GM23338 (cell line): ENCODE results near the gene PAX4. TPM values are rescaled to one million over a fixed set of nuclear protein-coding genes. Genes with fewer than 3 reads are reported as not detected.

ENCODE experiments used
- ATAC-seq: fragments of 200-7000 bp; cut with Tn5 transposase; 3 replicates; pipeline ENCODE4 v1.9.1; 2020
- DNase-seq: peaks from one replicate; pipeline ENCODE4 v3.0.0-alpha.2; 2015; ENCODE audit warnings: low spot score
- H2AFZ ChIP-seq: fragments of 200-600 bp; sonication (generic); 2 replicates; pipeline ENCODE4 v1.8.0; 2016; ENCODE audit warnings: antibody characterized with exemption, mild to moderate bottlenecking, moderate library complexity
- H3F3A ChIP-seq: fragments of 200-600 bp; sonication (generic); replicated peaks from 2 replicates; pipeline ENCODE4 v1.8.0; 2017; ENCODE audit warnings: antibody characterized with exemption, mixed run types, low read depth
- H3K27ac ChIP-seq: fragments of 200-600 bp; sonication (generic); 2 replicates; pipeline ENCODE4 v1.6.1; 2016; ENCODE audit warnings: low read depth
- H3K27me3 ChIP-seq: fragments of 200-600 bp; sonication (generic); 2 replicates; pipeline ENCODE4 v1.8.0; 2016; ENCODE audit warnings: mild to moderate bottlenecking, mixed run types, moderate library complexity; ENCODE audit not compliant: insufficient read depth
- H3K36me3 ChIP-seq: fragments of 200-600 bp; sonication (generic); 2 replicates; pipeline ENCODE4 v1.8.0; 2016; ENCODE audit warnings: mild to moderate bottlenecking; ENCODE audit not compliant: insufficient read depth
- H3K4me1 ChIP-seq: fragments of 200-600 bp; sonication (generic); 2 replicates; pipeline ENCODE4 v1.8.0; 2016; ENCODE audit warnings: mild to moderate bottlenecking, moderate library complexity; ENCODE audit not compliant: insufficient read depth
- H3K4me2 ChIP-seq: fragments of 200-600 bp; sonication (generic); 2 replicates; pipeline ENCODE4 v1.7.1; 2017; ENCODE audit warnings: mixed run types
- H3K4me3 ChIP-seq: fragments of 200-600 bp; sonication (generic); 2 replicates; pipeline ENCODE4 v1.6.1; 2016; ENCODE audit warnings: mixed run types
- H3K79me2 ChIP-seq: fragments of 200-600 bp; sonication (generic); replicated peaks from 2 replicates; pipeline ENCODE4 v1.8.0; 2017; ENCODE audit warnings: mild to moderate bottlenecking; ENCODE audit not compliant: insufficient read depth
- H3K9me2 ChIP-seq: fragments of 200-600 bp; sonication (generic); 2 replicates; pipeline ENCODE4 v1.8.0; 2017; ENCODE audit not compliant: insufficient read depth
- H4K20me1 ChIP-seq: fragments of 200-600 bp; sonication (generic); replicated peaks from 2 replicates; pipeline ENCODE4 v1.8.0; 2017; ENCODE audit warnings: mild to moderate bottlenecking; ENCODE audit not compliant: insufficient read depth
- H3K27ac Mint-ChIP-seq: 2 replicates; pipeline ENCODE4 v1.8.0; 2020; ENCODE audit warnings: inconsistent platforms, mild to moderate bottlenecking, moderate library complexity, mixed read lengths
- H3K27me3 Mint-ChIP-seq: 3 replicates; pipeline ENCODE4 v1.8.0; 2022; ENCODE audit warnings: low read depth, mild to moderate bottlenecking, moderate library complexity, mixed read lengths, inconsistent platforms; ENCODE audit not compliant: insufficient read depth, poor library complexity
- H3K36me3 Mint-ChIP-seq: 3 replicates; pipeline ENCODE4 v1.8.0; 2021; ENCODE audit warnings: low read depth, mild to moderate bottlenecking, inconsistent platforms, moderate library complexity, mixed read lengths
- H3K4me1 Mint-ChIP-seq: 3 replicates; pipeline ENCODE4 v1.8.0; 2020; ENCODE audit warnings: mild to moderate bottlenecking, inconsistent platforms, mixed read lengths
- H3K4me3 Mint-ChIP-seq: 3 replicates; pipeline ENCODE4 v1.8.0; 2021; ENCODE audit warnings: moderate library complexity, mild to moderate bottlenecking, inconsistent platforms, mixed read lengths
- H3K9me3 Mint-ChIP-seq: 3 replicates; pipeline ENCODE4 v1.8.0; 2020; ENCODE audit warnings: moderate library complexity, mild to moderate bottlenecking, inconsistent platforms, mixed read lengths
- EZH2 ChIP-seq: fragments of 200-600 bp; sonication (generic); IDR thresholded peaks from one replicate; pipeline ENCODE4 v1.8.0; 2017; ENCODE audit warnings: antibody characterized with exemption, mild to moderate bottlenecking, low read depth; ENCODE audit not compliant: unreplicated experiment
- polyA plus RNA-seq: library from polyadenylated mRNA; unstranded; fragments of >200 nt; fragmentation: Nextera tagmentation; extraction: Ambion mirVana; gene quantifications from 2 replicates; pipeline ENCODE4 v1.2.1, GENCODE V29; 2016
- total RNA-seq: library from RNA; depleted of rRNA; stranded (reverse); fragments of >200 nt; shearing (Covaris generic); gene quantifications from 2 replicates; pipeline ENCODE4 v1.2.3, GENCODE V29; 2014
- TF ChIP-seq, protein P1 (sequence below), 2 experiments: fragments of 200-600 bp in 1 of 2; sonication (generic) in 1 of 2; conservative IDR thresholded peaks; 2 replicates each; pipeline versions ENCODE4 v1.5.1 to v1.6.1; 2016 to 2017; ENCODE audit warnings: antibody characterized with exemption in 2 of 2, low read depth in 2 of 2, mild to moderate bottlenecking in 2 of 2, moderate library complexity in 1 of 2
- TF ChIP-seq, protein P2 (sequence below): fragments of 250-450 bp; sonication (Bioruptor Pico); IDR thresholded peaks from 2 replicates; pipeline ENCODE4 v1.5.0; 2020; ENCODE audit warnings: mild to moderate bottlenecking, moderate library complexity

The PAX4 gene
- total and polyA plus RNA-seq, 2 experiments from 2014 or later, result not detected

DNA sequence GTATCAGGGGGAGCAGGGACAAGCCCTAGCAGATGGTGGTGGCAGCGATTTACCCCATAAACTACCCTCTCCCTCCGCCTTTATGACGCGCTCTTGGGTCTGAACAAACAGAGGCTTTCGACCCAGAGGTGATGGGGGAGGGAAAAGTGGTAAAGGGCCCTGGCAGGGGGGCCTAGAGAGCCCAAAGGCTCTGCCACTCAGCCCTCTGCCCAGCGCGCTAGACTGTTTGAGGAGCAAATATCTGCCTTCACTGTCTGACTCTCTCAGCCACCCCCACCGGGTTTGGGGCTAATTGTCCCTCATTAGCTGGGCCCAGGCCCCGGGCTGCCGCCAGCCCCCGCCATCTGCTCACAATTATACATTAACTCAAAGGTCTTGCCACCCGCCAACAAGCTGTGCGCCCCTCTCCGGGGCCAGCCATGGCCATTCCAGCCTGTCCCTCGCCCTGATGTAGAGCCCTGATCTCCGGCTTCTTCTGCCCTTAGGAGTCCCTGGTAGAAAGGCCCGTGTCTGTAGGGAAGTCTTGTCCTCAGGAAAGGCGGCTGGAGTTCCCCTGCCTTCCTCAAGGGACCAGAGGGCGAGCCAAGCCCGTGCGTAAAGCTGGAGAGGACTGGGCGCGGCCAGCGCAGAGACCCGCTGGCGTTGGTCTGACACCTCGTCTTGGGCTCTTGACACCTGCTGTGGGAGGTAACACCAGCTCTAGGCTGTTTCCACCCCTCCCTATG is 1.9 kb upstream of the PAX4 start:
- Mint-ChIP-seq H3K9me3 (no peaks in the 10 kb centered on the region), H3K4me3 (peak overlapping the region; percentile 90), H3K4me1 (peaks cover 17% of the 10 kb centered on the region), H3K36me3 (no peaks in the 10 kb centered on the region), H3K27me3 (peaks cover 43% of the 10 kb centered on the region), H3K27ac (no peak overlapping the region)
- H3K27me3 ChIP-seq, result peaks cover 60% of the 10 kb centered on the region
- H3K9me2 ChIP-seq, result no peaks in the 10 kb centered on the region
- peak overlapping the region; percentile 90 for H3K4me3 ChIP-seq
- no peaks in the 10 kb centered on the region for H3K79me2 ChIP-seq
- H3K4me2 ChIP-seq, result peak overlapping the region; percentile 99
- no peaks in the 10 kb centered on the region; the same call in 1 of the 2 replicates for H3K4me1 ChIP-seq
- no peak overlapping the region for H3K27ac ChIP-seq
- no peaks in the 10 kb centered on the region for H3F3A ChIP-seq
- peak overlapping the region; percentile 98 for H2AFZ ChIP-seq
- TF ChIP-seq, protein P1, sequence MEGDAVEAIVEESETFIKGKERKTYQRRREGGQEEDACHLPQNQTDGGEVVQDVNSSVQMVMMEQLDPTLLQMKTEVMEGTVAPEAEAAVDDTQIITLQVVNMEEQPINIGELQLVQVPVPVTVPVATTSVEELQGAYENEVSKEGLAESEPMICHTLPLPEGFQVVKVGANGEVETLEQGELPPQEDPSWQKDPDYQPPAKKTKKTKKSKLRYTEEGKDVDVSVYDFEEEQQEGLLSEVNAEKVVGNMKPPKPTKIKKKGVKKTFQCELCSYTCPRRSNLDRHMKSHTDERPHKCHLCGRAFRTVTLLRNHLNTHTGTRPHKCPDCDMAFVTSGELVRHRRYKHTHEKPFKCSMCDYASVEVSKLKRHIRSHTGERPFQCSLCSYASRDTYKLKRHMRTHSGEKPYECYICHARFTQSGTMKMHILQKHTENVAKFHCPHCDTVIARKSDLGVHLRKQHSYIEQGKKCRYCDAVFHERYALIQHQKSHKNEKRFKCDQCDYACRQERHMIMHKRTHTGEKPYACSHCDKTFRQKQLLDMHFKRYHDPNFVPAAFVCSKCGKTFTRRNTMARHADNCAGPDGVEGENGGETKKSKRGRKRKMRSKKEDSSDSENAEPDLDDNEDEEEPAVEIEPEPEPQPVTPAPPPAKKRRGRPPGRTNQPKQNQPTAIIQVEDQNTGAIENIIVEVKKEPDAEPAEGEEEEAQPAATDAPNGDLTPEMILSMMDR (conservative IDR thresholded peaks at IDR 0.05; ENCODE audit: low read depth in 2 of 2), result 0 out of 4 replicates have a peak, but pooled peaks of 1 of the 2 experiments have one; percentile 11
- TF ChIP-seq EZH2, result no peak
- TF ChIP-seq, protein P2, sequence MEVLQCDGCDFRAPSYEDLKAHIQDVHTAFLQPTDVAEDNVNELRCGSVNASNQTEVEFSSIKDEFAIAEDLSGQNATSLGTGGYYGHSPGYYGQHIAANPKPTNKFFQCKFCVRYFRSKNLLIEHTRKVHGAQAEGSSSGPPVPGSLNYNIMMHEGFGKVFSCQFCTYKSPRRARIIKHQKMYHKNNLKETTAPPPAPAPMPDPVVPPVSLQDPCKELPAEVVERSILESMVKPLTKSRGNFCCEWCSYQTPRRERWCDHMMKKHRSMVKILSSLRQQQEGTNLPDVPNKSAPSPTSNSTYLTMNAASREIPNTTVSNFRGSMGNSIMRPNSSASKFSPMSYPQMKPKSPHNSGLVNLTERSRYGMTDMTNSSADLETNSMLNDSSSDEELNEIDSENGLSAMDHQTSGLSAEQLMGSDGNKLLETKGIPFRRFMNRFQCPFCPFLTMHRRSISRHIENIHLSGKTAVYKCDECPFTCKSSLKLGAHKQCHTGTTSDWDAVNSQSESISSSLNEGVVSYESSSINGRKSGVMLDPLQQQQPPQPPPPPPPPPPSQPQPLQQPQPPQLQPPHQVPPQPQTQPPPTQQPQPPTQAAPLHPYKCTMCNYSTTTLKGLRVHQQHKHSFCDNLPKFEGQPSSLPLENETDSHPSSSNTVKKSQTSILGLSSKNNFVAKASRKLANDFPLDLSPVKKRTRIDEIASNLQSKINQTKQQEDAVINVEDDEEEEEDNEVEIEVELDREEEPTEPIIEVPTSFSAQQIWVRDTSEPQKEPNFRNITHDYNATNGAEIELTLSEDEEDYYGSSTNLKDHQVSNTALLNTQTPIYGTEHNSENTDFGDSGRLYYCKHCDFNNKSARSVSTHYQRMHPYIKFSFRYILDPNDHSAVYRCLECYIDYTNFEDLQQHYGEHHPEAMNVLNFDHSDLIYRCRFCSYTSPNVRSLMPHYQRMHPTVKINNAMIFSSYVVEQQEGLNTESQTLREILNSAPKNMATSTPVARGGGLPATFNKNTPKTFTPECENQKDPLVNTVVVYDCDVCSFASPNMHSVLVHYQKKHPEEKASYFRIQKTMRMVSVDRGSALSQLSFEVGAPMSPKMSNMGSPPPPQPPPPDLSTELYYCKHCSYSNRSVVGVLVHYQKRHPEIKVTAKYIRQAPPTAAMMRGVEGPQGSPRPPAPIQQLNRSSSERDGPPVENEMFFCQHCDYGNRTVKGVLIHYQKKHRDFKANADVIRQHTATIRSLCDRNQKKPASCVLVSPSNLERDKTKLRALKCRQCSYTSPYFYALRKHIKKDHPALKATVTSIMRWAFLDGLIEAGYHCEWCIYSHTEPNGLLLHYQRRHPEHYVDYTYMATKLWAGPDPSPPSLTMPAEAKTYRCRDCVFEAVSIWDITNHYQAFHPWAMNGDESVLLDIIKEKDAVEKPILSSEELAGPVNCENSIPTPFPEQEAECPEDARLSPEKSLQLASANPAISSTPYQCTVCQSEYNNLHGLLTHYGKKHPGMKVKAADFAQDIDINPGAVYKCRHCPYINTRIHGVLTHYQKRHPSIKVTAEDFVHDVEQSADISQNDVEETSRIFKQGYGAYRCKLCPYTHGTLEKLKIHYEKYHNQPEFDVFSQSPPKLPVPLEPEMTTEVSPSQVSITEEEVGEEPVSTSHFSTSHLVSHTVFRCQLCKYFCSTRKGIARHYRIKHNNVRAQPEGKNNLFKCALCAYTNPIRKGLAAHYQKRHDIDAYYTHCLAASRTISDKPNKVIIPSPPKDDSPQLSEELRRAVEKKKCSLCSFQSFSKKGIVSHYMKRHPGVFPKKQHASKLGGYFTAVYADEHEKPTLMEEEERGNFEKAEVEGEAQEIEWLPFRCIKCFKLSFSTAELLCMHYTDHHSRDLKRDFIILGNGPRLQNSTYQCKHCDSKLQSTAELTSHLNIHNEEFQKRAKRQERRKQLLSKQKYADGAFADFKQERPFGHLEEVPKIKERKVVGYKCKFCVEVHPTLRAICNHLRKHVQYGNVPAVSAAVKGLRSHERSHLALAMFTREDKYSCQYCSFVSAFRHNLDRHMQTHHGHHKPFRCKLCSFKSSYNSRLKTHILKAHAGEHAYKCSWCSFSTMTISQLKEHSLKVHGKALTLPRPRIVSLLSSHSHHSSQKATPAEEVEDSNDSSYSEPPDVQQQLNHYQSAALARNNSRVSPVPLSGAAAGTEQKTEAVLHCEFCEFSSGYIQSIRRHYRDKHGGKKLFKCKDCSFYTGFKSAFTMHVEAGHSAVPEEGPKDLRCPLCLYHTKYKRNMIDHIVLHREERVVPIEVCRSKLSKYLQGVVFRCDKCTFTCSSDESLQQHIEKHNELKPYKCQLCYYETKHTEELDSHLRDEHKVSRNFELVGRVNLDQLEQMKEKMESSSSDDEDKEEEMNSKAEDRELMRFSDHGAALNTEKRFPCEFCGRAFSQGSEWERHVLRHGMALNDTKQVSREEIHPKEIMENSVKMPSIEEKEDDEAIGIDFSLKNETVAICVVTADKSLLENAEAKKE (CRISPR knock-in tag), result peak; percentile 24; the same call in 1 of the 2 replicates
- ATAC-seq (peak; percentile 93), DNase-seq (peak; percentile 89)
- H4K20me1 ChIP-seq, result no peaks in the 10 kb centered on the region
- no peaks in the 10 kb centered on the region for H3K36me3 ChIP-seq
